Stimulated activated CD8-positive, alpha-beta memory T cell treated with anti-CD3 and anti-CD28 coated beads, Interleukin-15, amount 100 ng/mL, for 4 hours (primary cell): ENCODE measurements around the gene DCAKD.

ENCODE experiments used
- DNase-seq, 2 donors: peaks; one replicate each; pipeline ENCODE4 v3.0.0-alpha.2; 2020; ENCODE audit warnings: low read depth in 2 of 2

DCAKD gene

GRCh38 chr17:44976206-44976605 is 75.2 kb downstream of the DCAKD start:
- no peak for DNase-seq
